Activated effector memory CD4-positive, alpha-beta T cell treated with Interleukin-2 at 50 U/mL for 16 hours (primary cell): ENCODE results near the gene AATF.

ENCODE experiments used
- DNase-seq: peaks from one replicate; pipeline ENCODE4 v3.0.0-alpha.2; 2020

The AATF gene

DNA sequence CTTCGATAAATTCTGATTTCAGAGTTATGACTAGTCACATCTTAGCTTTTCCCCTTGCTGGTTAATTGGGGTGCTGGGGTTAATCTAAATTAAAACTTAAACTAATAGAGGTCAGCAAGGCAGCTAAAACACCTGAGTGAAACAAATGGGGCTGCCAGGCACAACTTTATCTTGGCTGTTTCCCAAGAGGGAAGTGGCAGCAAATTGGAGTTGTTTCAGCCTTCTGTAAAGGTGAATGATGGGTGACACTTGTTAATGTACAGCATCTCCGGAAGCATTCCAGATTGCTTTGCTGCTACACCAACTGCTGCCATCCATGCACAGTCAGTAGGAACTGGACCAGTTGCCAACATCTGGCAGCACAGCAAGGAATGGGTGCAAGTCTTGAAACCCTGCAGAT lies 43.9 kb downstream of the AATF start:
- DNase-seq, result no peak

DNA sequence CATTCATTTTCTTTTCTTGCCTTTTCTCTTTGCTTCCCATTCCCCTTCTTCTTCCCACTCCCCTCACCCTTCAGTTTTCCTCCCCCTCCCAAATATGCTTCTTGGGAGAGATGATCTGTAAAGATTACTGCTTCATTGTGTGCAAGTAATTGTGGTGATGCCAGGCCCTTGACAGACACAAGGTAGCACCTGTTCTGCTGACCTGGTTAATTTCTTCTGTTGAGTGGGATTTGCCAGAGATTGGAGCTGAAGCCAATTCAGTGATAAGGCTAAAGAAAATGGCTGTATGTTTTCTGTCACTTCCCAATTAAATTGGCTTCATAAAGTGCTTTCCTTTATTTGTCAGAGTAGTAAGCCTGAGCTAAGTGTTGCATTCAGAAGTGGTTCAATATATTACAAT lies 44.5 kb downstream of the AATF start:
- no peak for DNase-seq

DNA sequence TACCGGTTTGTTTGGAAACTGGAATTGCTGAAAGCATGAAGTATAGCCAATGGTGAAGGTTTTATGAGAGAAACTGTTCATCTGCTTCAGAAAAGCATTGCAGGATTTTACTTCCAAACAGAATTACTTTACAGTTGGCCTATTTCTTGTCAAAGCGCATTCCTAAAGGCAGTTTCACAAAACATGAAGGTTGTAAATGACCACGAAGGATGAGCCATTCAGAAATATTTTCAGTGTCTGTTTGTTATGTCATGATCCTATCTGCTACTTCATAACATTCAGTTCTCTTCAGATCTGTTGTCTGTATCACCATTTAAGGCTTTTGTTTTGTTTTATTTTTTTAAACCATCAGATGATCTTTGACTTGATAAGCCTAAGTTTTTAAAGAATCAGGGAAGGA lies 45.7 kb downstream of the AATF start:
- no peak for DNase-seq

DNA sequence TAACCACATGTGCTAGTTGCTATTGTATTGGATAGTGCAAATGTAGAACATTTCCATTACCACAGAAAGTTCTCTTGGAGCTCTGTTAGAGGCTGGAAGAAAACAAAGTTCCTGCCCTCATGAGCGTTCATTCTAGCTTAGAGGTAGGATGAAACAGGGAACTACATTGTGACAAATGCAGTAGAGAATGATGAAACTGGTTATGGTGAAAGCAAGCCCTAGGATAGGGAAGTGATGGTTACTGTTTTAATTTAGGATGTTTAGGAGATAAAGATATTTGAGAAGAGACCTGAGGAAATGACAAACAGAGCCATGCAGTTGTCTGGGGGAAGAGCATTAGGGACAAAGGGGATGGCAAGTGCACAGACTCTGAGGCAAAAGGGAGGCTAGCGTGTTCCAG lies 50.7 kb downstream of the AATF start:
- no peak for DNase-seq

DNA sequence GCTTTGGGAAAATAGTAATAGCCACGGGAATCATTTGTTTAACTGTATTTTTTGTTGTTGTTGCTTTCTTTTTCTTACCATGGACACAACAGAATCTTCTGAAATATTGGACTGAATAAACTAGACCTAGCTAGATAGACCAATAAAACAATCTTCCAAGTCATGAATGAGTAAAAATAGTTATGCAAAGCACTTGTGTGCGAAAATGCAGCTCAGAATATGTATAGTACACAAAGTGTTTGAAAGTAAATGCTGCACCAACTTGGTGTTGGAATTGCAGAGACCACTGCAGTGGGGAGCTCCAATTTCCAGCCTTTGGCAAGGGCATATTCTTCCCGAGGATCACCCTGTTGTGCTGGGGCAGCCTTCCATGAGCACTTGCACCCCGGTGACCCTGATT lies 68.0 kb downstream of the AATF start:
- DNase-seq, result no peak

DNA sequence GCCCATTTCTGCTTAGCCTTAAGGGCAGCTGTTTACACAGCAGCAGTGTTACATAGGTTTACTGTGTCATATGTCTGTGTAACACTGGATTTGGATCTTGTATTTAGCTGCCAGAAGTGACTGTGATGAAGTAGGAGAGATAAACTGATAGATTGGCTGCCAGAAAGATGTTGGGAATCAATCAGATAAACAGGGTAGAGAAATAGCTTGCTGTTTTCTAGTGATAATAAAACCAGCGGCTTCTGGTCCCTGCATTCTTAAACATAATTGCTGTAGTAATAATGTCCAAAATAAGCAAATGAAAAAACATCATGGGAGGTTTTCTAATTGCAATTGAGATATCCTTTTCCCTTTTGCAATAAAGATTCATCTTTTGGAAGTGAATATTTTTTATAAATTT lies 68.7 kb downstream of the AATF start:
- DNase-seq, result no peak

DNA sequence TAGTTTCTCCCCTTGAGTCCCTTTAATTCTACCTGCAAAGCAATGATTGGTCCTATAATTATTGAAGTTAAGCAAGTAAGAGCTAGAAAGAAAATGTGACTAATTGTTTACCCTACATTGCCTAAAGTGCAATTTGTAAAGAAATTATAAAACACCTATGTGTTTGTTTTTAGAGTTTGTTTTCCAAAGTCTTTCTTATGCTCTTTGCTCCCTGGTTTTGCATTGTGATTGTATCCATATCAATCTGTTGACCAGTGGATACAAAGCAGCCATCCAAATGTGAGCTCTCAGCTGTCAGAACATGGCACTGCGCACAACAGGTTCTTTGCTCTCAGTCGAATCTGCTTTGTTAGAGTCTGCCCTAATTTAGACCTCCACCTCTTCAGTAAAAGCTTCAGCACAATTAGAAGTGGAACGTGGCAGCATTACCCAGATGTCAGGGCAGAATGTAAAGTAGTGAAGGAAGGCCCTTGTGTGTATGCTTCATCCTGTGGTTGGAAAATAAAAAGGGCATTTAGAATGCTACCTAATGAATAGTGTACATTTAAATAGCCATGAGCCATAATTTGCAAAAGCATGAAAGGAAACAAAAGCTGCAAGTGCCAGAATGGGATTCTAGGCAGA lies 70.5 kb downstream of the AATF start:
- DNase-seq, result no peak

DNA sequence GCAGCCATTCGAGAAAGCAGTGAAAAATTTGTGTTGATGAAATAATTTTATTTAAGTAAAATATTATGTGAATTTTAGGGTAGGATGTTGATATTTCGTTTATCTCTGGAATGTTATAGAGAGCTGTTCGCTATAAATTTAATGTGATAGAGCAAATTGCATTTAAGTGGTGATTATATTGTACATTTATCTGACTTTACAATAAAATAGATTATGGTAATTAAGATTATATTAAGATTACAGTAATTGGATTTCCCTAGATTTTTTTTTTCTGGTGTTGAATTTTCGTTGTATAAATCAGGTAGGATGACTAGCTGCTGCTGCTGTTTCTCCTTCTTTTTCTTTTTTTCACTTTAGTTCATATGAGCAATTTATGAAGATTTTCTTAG lies 71.0 kb downstream of the AATF start:
- no peak for DNase-seq

DNA sequence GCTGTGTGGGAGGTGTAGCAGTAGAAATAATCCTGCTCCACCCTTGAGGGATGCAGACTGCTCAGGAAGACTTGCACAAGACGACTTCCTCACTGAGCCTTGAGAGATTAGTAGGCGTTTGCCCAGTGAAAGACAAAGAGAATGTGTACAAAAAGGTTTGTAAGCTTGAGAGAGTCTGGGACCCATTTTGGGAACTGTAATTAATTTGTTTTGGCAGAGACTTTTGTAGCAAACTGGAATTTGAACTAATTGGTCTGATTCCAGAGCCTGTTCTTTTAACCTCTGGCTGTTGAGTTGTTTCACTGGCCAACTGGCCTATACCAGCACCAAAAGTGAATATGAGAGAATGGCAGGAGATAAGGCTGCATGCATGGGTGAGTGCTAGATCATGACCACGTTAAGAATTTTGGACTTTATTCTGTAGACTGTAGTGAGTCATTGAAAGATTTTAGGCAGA lies 75.5 kb downstream of the AATF start:
- no peak for DNase-seq

DNA sequence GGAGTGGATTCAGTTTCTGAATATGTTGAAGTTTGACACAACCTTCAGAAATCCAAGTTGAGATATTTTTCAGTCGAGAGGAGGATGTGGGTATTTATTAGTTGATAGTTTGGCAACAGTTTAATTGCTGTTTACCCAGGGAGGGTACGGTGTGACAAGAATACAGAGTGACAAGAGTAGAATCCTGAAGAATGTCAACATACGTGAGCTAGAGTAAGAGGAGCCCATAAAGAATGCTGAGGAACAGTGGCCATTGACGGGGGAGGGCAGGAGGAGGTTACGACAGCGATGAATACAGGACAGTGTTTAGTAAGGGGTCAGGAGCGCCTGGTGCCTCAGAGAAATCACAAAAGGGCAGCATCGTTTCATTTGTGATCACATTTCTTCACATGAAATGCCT lies 76.5 kb downstream of the AATF start:
- no peak for DNase-seq

DNA sequence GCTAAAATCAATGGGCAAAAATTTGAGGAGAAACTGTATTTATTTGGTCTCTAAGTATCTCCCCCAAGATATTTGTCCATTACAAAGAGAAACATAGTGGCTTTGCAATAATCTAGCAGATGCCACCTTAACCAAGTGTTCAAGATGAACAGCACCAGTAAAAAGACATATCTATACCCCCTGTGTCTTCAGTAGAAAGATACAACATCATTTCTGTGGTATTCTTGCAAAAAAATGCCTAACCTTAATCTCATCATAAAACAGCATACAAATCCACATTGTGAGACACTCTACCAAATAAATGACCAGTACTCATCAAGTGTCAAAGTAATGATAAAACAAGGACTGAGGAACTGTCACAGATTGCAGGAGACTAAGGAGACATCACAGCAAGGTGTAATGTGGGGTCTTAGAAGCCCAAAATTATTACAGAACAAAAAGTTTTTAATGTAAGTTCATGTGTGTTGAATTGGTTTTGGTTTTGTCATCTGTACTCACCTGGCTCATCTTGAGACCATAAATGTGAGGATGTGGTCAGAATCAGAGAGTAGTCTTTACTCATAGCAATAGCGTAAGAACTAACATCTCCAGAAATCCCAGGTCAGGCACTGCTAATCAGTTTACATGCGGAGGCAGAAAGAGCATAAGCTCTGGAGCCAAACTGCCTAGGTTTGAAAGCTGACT lies 77.2 kb downstream of the AATF start:
- no peak for DNase-seq

DNA sequence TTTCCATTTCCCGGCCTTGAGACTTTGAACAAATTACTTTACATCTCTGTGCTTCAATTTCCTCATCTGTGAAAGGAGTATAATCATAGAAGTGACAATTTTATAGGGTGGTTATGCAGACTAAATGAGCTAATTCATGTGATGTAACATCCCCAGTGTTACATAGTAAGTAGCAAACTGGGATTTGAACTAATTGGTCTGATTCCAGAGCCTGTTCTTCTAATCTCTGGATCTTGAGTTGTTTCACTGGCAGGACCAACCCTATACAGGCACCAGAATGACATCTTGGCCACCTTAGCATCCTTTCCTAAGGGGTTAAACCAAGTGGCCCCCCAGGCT lies 77.7 kb downstream of the AATF start:
- no peak for DNase-seq

DNA sequence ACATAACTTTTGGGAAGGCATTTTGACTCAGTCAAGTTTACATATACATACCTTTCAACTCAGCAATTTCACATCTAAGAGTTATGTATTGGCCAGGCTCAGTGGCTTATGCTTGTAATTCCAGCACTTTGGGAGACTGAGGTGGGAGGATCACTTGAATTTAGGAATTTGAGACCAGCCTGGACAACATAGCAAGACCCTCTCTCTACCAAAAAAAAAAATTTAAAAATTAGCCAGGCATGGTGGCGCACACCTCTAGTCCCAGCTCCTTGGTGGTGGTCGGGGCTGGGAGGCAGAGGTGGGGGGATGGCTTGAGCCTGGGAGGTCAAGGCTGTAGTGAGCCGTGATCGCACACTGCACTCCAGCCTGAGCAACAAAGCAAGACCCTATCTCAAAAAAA lies 79.3 kb downstream of the AATF start:
- DNase-seq, result no peak

DNA sequence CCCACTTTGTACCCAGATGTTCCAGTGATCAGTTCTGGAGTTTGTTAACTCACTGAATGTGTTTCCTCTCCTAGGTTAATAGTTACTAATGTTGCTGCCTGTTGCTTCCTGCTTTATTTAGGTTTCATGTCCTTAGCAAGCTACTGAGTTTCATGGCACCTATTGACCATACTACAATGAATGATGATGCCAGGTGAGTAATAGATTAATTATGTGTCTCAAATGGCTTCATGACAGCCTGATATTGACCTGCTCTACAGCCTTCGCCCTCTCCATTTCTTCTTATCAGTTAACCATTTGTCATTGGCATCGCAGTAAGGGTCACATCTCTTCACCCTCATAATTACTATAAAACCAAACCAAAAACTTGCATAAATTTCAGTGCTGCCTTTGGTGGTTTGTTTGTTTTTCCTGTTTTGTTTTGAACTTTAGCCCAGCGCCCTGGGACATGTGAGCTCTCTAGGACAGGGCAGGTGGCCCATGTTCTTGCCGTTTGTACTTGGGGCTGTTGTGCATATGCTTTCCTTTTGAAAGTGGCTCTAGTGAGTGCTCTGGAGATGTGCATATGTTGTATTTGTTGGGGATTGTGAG lies 82.8 kb downstream of the AATF start:
- no peak for DNase-seq

DNA sequence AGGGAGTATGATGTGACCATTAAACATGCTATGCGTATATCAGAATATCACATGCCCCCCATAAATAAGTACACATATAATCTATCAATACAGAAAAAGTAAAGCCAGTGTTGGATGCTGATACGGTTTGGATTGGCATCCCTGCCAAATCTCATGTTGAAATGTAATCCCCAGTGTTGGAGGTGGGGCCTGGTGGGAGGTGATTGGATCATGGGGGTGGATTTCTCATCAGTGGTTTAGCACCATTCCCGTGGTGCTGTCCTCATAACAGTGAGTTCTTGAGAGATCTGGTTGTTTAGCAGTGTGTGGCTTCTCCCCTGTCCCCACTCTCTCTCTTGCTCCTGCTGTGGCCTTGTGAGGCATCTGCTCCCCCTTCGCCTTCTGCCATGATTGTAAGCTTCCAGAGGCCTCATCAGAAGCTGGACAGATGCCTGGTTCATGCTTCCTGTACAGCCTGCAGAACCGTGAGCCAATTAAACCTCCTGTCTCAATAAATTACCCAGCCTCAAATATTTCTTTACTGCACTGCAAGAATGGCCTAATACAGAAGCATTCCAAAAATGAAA lies 88.9 kb downstream of the AATF start:
- DNase-seq, result no peak

DNA sequence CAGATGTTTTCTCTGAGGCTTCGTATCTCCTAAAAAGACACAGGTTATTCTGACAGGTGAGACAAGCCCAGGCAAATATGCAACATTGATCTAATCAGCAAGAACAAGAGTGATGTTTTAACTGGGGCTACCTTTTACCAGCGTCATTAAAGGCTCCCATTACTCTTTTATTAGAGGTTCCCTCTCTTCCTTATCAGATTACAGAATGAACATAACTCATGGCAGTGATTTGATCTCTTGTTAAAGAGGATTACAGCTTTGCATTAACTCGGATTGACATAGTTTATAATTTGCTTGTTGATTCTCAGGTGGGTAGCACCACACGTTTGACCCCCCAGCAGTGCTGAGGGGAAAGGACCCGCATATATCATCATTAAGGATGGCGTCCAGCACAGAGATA lies 90.5 kb downstream of the AATF start:
- no peak for DNase-seq

DNA sequence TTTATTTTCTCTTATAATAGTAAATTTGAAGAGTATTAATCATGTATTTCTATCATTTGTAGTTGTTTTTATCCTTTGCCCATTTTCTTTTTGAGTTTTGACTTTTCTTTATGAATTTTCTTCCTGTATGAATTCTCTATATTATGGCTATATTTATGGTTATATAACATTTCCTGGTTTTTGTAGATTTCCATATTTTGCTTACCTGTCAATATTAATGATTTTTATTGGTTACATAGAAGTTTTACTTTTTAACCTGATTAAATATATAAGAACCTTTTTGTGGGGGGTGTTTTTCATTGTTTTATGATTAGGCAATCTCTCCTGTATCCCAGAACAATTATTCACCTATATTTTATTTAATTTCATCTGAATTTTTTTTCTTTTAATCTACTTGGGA lies 93.2 kb downstream of the AATF start:
- DNase-seq, result no peak

DNA sequence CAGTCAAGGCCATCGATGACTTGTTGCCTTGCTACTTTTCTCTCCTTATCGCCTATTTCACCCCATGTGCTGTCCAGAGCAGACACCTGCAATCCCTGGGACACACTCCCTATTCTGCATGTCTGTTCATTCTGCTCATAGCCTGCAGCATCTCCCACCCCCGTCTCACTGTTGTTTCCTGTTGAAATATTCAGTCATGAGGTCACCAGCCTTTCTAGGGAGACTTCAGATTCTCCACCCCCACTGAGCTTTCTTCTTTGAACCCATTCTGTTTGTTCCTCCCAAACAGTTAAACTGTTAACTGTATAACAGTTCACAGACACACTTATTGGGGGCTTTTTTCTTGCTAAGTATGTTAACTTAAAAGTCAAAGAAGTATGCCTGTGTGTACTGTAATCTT lies 94.4 kb downstream of the AATF start:
- DNase-seq, result no peak

DNA sequence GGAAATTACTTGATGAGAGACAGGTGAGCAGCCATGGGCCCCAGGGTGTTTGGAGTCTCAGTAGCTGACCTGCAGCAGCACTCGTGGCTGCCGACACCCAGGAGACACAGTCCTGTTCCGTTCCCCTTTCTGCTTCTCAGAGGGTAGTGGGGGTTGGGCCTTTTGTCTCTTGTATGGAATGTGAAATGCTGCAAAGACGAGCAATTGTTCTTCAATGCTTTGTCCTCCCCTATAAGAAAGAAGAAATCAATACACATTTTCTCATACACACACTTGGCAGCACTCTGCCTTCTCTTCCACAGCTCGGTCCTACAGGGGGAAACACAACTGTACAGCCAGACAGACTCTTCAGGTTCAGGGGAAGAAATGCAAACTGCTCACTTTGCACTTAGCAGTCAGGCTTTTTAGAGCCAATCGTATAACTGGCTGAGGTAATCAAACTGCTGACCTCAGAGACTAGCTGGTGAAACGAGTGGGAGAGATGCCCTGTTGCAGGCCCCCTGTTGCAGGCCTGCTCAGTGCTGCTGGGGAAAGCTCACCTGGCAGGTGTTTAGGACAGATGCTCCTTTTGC lies 96.7 kb downstream of the AATF start:
- no peak for DNase-seq

DNA sequence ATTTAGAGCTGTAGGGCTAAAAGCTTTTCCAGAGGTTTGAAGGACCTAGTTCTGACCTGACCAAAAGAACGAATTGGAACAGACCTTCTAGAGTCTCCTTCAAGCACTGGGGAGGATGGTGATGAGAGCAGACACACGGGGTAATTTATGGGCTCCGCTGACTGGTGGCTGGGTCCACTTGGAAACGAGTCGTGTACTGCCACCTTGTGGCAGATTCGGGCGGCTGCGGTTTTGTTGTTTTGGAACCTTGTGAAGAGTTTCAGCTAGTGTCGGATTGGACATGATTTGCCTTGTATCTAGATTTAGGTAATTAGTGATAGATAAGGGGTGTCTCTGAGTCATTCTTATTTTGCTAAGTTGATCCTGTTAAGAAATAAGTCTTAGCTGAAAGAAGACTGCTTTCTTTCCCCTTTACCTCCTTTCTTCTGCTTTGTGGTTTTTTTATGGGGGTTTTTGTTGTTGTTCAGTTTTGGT lies 98.9 kb downstream of the AATF start:
- peak; percentile 63 for DNase-seq

DNA sequence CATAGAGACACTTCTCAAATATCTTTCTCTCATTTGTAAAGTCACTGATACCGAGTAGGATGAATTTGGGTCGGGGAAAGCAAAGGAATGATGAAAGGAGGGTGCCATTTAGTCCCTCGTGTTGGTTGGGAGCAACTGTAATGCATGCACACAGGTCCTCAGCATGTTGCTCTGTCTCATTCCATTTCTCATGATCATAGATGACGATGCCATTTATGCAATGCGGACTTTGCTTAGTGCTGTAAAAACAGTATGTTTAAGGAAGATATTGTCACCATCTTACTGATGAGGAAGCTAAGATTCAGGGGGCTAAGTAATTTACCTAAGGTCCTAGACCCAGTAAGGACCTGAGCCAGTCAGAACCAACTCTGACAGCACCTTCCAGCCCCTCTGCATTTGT lies 100.1 kb downstream of the AATF start:
- DNase-seq, result no peak

DNA sequence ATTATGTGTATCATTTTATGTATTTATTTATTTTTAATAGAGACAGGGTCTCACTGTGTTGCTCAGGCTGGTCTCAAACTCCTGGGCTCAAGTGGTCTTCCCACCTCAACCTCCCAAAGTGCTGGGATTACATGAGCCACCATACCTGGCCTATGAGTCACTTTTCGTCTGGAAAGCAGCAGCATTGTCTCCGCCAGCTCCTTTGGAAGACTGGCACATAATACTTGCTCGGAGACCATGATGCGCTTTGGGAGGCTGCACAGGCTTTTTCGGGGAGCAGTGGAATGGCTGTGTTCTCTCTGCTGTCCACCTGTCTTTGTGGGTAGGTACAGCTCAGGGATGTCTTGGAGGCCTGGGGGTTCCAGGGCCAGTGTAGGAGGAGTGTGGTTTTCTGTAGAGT lies 102.2 kb downstream of the AATF start:
- no peak for DNase-seq

DNA sequence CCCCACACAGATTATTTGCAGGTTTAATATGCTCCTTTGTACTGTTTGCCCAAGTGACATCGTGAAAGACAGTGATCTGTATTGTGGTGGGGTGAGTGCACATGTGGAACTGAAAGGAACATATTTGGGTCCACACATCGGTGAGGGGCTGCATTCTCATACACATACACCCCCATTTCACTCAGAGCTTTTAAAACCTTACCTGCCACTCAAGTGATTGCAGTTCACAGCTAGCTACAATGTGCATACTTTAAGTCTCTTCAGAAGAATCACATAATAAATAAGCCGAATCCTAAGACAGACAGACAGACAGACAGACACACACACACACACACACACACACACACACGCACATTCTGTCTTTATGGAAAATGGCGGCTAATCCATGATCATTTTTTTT lies 102.6 kb downstream of the AATF start:
- no peak for DNase-seq

DNA sequence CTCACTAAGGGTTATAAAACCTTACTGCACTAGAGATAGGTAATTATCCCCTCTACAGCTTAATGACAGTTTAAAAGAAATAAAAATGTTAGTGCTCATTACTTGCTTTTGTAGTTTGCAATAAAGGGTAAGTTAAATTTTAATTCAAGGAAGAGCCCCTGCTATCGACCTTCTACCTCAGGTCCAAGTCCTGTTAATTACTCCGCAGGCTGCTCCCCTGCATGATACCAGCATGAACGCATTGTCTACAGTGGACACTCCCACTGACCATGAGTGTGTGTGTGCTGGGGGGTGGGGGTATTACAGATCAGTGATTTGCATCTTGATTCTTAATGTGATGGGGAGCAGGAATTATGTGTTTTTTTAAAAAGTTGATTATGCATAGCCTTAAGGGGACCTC lies 103.1 kb downstream of the AATF start:
- DNase-seq, result no peak
